OCI-LY1 (cell line): ENCODE data around the gene CCDC127.

Source experiments
- H2AFZ ChIP-seq: fragments of 200-600 bp; sonication (generic), shearing (Covaris generic); 2 replicates; pipeline ENCODE4 v1.6.0; 2014; ENCODE audit warnings: antibody characterized with exemption, mild to moderate bottlenecking, low read length
- H3F3A ChIP-seq: fragments of 200-600 bp; sonication (generic), shearing (Covaris generic); 2 replicates; pipeline ENCODE4 v1.6.0; 2014; ENCODE audit warnings: mild to moderate bottlenecking, antibody characterized with exemption, low read length, moderate library complexity; ENCODE audit not compliant: insufficient read depth
- H3K27ac ChIP-seq: fragments of 200-600 bp; sonication (generic); 2 replicates; pipeline ENCODE4 v1.5.1; 2014; ENCODE audit warnings: low read length, mixed run types, mild to moderate bottlenecking, low read depth; ENCODE audit not compliant: poor library complexity, severe bottlenecking
- H3K27me3 ChIP-seq: fragments of 200-600 bp; sonication (generic); 2 replicates; pipeline ENCODE4 v1.6.0; 2014; ENCODE audit warnings: antibody characterized with exemption, mild to moderate bottlenecking, low read length, moderate library complexity; ENCODE audit not compliant: insufficient read depth
- H3K36me3 ChIP-seq: fragments of 200-600 bp; sonication (generic); 2 replicates; pipeline ENCODE4 v1.6.1; 2014; ENCODE audit warnings: mild to moderate bottlenecking, antibody characterized with exemption, low read length, moderate library complexity, mixed read lengths; ENCODE audit not compliant: insufficient read depth
- H3K4me1 ChIP-seq: fragments of 200-600 bp; sonication (generic); 2 replicates; pipeline ENCODE4 v1.5.1; 2014; ENCODE audit warnings: mild to moderate bottlenecking, low read length, moderate library complexity; ENCODE audit not compliant: insufficient read depth, severe bottlenecking
- H3K4me2 ChIP-seq: fragments of 200-600 bp; sonication (generic), shearing (Covaris generic); 2 replicates; pipeline ENCODE4 v1.6.1; 2014; ENCODE audit warnings: low read length
- H3K4me3 ChIP-seq: fragments of 200-600 bp; sonication (generic); 2 replicates; pipeline ENCODE4 v1.5.1; 2014; ENCODE audit warnings: low read length, low read depth, mild to moderate bottlenecking, mixed read lengths; ENCODE audit not compliant: poor library complexity, severe bottlenecking
- H3K79me2 ChIP-seq: fragments of 200-600 bp; shearing (Covaris generic); 2 replicates; pipeline ENCODE4 v1.6.1; 2016; ENCODE audit warnings: mixed run types, low read length, mixed read lengths; ENCODE audit not compliant: insufficient read depth
- H3K9ac ChIP-seq: fragments of 200-600 bp; sonication (generic), shearing (Covaris generic); 2 replicates; pipeline ENCODE4 v1.6.1; 2014; ENCODE audit warnings: mild to moderate bottlenecking, low read length, mixed read lengths
- H3K9me2 ChIP-seq: fragments of 200-600 bp; sonication (generic), shearing (Covaris generic); 2 replicates; pipeline ENCODE4 v1.6.1; 2014; ENCODE audit warnings: low read depth, mild to moderate bottlenecking, low read length, mixed read lengths
- H3K9me3 ChIP-seq: fragments of 200-600 bp; shearing (Covaris generic); 2 replicates; pipeline ENCODE4 v1.6.1; 2014; ENCODE audit warnings: low read length, mixed read lengths
- H4K20me1 ChIP-seq: fragments of 200-600 bp; sonication (generic), shearing (Covaris generic); 2 replicates; pipeline ENCODE4 v1.6.0; 2016; ENCODE audit warnings: mild to moderate bottlenecking, low read length; ENCODE audit not compliant: insufficient read depth
- CTCF ChIP-seq: fragments of 200-600 bp; sonication (generic), shearing (Covaris generic); IDR thresholded peaks from 2 replicates; pipeline ENCODE4 v1.5.1; 2017; ENCODE audit warnings: mild to moderate bottlenecking, antibody characterized with exemption, low read length, moderate library complexity, mixed read lengths
- EZH2 ChIP-seq: fragments of 200-600 bp; sonication (generic), shearing (Covaris generic); IDR thresholded peaks from 2 replicates; pipeline ENCODE4 v1.8.0; 2017; ENCODE audit warnings: borderline replicate concordance, mixed run types, mild to moderate bottlenecking, antibody characterized with exemption, low read length, moderate library complexity, mixed read lengths

CCDC127 gene

GRCh38 chr5:176296-176823 is 41.6 kb downstream of the CCDC127 start:
- no peaks in the 10 kb centered on the region for H4K20me1 ChIP-seq
- TF ChIP-seq EZH2 (no peak), CTCF (no peak)
- no peaks in the 10 kb centered on the region for H3K9me3 ChIP-seq
- H3K4me3 ChIP-seq = no peak overlapping the region
- peaks cover 8% of the 10 kb centered on the region; the same call in 1 of the 2 replicates for H3K27me3 ChIP-seq
- H3K9me2 ChIP-seq = no peaks in the 10 kb centered on the region
- H3K9ac ChIP-seq = no peak overlapping the region
- H3F3A ChIP-seq = no peaks in the 10 kb centered on the region
- no peak overlapping the region for H2AFZ ChIP-seq
- H3K4me2 ChIP-seq = no peak overlapping the region
- no peaks in the 10 kb centered on the region for H3K4me1 ChIP-seq
- H3K36me3 ChIP-seq = no peaks in the 10 kb centered on the region
- no peaks in the 10 kb centered on the region for H3K79me2 ChIP-seq
- no peak overlapping the region for H3K27ac ChIP-seq

GRCh38 chr5:174876-175465 is 43.0 kb downstream of the CCDC127 start:
- Histone ChIP-seq H2AFZ (no peak overlapping the region), H3K9me3 (no peaks in the 10 kb centered on the region), H3K4me1 (no peaks in the 10 kb centered on the region), H3K9me2 (no peaks in the 10 kb centered on the region), H3K4me2 (no peak overlapping the region), H3K27ac (no peak overlapping the region), H4K20me1 (no peaks in the 10 kb centered on the region), H3K79me2 (no peaks in the 10 kb centered on the region), H3K9ac (no peak overlapping the region), H3K27me3 (0 out of 2 replicates have a peak, but pooled peaks cover 4% of the 10 kb centered on the region), H3K36me3 (no peaks in the 10 kb centered on the region), H3K4me3 (no peak overlapping the region), H3F3A (no peaks in the 10 kb centered on the region)
- TF ChIP-seq CTCF (no peak), EZH2 (no peak)

GRCh38 chr5:174291-174600 is 43.7 kb downstream of the CCDC127 start:
- TF ChIP-seq EZH2 (no peak), CTCF (no peak)
- Histone ChIP-seq H3K9me3 (no peaks in the 10 kb centered on the region), H4K20me1 (no peaks in the 10 kb centered on the region), H3K9me2 (no peaks in the 10 kb centered on the region), H3K9ac (no peak overlapping the region), H3K4me1 (no peaks in the 10 kb centered on the region), H3K79me2 (no peaks in the 10 kb centered on the region), H3K36me3 (no peaks in the 10 kb centered on the region), H3K27ac (no peak overlapping the region), H2AFZ (no peak overlapping the region), H3K4me2 (no peak overlapping the region), H3F3A (no peaks in the 10 kb centered on the region), H3K4me3 (no peak overlapping the region), H3K27me3 (0 out of 2 replicates have a peak, but pooled peaks cover 4% of the 10 kb centered on the region)
